SW 1271 (cell line): Measurements from ENCODE around the gene ARID5B.
A peak's percentile ranks its signal among the peaks of the same experiment; 100 is the strongest.

Experiments
- DNase-seq, 2 experiments: peaks; one replicate each; lab custom pipeline; 2025; lab: John Stamatoyannopoulos, UW

The ARID5B gene

DNA sequence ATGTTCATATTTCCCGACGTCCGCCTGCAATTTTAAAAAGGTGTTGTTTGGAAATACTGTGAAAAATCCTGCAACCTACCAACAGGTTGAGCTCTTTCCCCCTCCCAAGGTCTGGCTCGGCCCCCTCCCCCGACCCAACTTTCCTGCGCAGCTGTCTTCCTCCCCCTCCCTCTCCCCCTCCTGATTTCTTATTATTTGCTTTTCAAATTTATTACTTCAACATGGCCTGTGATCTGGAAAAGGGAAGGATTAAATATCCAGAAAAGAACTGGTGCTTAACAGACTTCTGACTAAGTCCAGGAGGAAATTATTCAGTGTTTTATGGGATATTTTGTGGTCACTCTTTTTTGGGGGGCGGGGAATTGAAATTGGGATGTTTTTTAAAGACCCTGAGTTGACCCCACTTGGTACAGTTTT lies 2.4 kb downstream of the ARID5B start:
- no peak for DNase-seq

DNA sequence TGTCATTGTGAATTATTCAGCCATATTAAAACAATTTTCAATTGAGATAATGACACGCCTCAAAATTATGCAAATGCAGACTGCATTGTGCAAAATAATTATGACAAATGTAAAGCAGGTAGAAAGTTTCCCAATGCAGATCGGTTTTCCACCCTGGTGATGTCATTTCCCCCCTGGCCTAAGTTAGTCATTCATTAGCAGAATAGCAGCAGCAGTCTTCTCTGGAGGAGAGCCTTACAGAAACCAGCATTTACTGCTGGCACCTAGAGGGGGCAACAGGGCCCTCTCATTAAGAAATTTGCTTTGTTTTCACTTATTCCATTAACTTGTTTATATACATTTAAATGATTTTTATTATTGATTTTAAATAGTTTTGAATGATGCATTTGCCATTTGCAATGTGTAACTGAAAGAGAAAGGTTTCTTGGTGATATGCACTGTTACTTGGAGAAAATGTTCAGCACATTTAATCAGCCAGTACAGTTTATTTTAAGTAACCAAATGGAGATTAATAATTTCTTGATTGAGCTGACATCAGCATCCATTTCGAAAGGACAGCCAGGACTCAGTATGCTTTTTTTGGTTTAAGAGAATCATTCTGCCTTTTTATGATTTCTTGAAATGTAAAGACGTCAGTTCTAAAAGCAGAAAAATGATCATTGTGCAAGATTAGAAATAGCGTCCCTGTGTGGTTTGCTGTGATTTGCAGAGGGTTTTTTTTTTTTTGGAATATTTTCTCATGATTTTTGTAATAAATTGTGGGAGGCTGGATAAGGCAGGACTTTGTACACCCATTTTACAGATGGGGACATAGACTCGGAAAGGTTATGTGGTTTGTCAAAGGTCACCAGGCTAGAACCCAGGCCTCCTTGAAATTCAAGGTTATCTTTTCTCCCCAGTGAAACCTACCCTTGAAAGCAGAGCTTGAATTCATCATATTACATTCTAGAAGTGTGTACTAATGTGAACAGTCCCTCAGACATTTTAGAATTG lies 3.5 kb downstream of the ARID5B start:
- DNase-seq, result peak in 1 of 2 experiments; percentile 55

DNA sequence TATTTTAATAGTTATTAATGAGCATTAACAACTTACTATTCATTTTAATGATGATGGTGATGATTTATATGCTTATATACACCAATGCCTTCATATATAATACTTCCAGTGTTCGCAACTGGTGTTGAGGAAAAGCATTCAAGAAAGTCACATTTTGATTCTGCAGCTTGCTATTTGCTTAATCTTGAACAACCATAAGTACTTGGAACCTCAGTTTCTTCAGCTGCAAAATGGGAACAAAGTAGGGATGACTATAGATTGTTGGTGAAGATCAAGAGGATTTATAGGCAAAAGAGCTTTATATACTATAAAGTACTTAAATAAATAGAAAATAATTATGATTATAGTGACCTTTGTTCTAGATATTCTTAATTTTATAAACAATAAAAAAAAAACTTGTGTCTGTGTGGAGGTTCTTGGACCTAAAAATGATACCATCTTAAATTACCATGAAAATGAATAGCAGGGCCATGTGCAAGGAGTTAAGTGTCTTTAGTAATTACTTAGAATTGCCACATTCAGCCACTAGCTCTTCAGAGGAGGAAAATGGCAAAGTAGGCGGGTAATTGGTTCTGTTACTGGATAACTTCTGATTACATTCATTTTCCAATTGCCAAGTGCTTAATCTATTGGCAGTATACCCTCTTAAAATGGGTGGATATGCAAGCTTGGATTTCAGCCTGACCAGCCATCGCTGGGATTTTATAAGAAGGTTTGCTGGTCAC lies 4.5 kb downstream of the ARID5B start:
- no peak for DNase-seq

DNA sequence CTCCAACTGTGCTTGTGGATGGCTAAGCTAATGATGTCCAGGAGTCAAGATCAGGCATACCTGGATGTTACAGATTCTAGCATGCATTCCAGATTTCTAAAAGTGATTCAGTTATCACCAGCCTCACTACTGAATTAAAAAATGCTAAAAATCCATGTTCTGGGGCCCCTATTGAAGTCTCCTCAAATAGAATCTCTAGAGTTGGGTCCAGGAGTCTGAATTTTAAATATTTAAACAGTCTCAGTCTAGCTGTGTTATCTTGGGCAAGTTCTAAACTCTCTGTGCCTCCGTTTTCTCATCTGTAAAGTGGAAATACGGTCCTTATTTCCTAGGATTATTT lies 5.0 kb downstream of the ARID5B start:
- DNase-seq, result no peak

DNA sequence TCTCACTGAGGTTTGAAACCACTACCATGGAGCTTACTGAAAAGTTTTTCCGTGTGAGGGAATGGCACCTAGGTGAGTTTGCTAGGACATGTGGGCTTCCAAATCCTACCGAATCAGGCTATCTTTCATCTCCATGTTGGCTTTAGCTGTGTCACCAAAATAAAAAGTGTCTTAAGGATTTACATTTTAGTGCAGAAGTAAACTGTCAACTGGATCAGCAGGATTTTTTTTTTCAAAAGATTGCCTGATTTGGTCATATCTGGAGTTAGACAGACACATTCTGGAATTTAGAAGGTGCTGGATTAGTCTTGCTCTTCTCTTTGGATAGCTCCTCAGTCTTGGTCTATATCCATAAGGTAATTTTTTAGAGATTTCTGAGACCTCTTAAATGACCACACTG lies 5.5 kb downstream of the ARID5B start:
- DNase-seq, result no peak

DNA sequence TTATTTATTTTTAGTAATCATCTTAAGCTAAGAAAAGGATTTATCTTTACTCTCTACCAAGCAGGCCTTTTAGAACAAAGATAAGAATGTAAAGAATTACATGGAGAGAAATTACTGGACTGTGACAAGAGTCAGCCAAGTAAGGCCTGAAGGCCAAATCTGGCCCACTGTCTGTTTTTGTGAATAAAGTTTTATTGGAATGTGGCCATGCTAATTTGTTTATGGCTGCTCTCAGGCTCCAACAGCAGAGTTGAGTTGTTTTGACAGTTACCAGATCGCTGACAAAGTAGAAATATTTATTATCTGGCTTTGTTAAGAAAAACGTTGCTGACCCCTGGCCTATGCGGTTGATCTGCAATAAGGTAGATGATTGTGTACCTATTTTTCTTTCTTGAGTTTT lies 6.1 kb downstream of the ARID5B start:
- DNase-seq, result no peak

DNA sequence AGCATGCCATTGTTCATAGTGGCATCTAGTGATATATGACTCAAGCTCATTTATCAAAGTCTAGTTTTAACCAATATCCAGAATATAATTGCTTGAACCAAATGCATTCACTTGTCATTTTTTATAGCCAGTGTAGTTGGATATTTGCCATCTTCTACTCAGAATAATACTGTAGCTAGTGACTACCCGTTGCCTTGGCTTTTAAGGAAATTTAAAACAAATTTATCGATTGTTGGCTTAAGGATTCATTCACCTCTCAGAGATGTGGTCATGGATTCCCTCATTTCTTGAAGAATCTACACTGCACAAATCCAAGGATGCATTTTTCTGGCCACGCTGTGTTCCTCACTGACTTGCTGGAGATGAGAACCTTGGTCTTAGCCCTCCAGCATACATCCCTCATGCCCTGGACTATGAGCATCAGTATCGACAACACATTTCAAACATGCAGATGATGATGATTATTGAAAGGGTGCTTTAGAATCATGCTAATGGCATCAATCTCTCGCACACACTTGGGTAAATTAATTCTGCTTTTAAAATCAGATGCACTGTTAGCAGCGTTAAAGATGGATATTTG lies 8.8 kb downstream of the ARID5B start:
- DNase-seq, result no peak

DNA sequence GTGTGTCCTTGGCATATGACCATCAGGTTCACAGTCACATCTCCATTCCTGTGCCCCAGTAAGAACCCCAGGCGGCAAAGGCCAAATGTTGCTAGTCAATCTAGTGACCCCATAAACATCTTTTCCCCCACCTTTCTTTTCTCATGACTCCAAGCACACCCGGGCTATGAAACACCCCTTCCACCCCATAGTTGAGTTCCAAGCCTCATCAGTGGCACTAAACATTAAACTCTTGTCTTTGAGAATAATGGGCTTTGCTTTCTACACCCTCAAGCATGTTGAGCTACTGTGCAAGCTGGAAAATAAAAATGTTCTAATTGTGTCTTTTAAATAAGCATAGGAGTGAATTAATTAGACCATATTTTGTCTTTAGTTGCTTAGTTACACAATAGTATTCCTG lies 9.4 kb downstream of the ARID5B start:
- no peak for DNase-seq

DNA sequence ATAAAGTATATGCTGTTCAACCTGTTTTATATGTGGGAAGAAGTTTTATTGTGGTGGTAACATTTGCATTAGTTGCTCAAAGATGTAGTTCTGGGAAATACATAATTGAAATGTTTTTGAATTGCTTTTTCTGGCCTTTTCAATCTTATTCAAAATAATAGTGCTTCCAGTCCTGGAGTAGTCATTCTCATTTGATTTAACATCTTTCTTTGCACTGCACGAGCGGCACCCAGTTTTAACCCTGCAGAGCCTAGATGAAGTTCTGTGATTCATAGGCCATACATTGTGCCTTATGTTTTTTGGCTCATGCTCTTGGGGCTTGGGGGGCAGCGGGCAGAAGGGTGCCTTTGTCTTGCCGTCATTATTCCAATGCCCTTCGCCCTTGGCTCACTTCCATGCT lies 9.9 kb downstream of the ARID5B start:
- DNase-seq, result no peak

DNA sequence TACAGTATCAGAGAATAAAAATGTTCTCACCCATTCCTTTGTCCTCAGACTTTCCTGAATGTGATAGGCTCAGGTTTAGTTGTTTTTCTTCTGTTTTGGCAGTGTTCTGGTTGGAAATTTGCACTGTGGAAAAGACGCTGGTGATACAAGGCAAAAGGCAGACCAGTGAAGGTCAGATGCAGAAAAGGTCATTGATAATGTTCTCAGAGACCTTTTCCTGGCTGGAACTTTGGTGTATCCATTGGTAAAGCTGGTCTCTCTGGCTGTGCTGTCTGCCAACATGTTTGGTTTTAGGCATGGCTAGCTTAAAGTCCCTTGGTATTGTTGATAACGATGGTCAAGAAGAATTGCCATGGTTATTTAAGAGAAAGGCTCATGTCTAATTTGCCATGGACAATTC lies 11.5 kb downstream of the ARID5B start:
- DNase-seq, result no peak

DNA sequence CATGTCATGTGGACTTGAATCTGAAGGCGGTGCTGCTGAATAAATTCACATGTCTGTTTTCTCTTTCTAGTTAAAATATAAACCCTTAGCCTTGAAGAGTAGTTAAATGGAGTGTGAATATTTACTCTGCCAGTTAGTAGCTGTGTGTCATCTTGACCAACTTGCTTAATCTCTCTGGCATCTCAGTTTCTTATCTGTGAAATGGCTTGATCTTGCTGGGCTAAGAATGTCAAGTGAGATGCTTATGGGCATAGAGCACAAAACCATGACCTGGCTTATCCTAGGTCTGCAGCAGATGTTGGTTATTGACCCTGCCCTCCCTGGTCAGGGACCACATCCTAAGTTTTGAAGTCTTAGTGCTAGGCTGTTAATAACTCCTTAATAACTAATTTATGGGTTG lies 16.6 kb downstream of the ARID5B start:
- no peak for DNase-seq

DNA sequence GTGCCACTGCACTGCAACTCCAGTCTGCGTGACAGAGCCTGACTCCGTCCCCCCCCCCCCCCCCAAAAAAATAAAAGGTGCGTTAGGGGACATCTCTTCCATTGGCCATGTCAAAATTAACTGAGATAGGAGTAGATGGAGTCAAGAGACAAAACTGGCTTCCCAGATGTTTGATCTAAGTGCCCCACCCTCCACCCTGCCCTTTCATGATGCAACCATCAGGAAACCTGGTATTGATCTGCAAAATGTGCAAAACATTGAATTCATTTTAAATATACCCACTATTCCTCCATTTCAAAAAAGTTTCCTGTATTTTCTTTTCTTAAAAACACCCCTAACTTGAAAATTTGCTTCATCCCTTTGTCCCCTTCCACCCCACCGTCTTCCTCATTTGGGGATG lies 17.5 kb downstream of the ARID5B start:
- DNase-seq, result no peak

DNA sequence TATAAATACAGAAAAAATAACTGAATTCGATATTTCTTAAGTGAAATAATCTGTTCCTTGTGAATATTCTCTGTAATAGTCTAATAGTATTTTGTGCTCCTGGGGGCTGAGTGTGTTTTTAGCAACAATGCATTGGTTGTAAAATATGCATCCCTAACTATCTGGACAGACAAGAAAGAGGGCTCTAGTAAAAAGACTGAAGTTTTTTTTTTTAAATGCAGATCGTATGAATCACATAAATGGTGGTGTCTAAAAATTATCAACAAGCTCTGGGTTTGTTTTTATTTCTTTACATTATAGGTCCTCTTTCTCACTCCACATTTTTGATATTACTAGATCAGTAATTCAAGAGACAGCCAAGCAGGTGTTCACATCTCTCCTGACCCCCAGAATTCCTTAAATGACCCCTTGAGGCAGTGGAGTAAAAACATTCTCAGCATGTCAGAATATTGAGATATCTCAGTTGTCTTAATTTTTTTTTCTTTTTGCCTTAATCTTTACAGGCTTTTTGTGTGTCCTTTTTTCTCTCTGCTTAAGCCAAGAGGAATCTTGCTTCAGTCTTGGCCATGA lies 18.2 kb downstream of the ARID5B start:
- DNase-seq, result no peak

DNA sequence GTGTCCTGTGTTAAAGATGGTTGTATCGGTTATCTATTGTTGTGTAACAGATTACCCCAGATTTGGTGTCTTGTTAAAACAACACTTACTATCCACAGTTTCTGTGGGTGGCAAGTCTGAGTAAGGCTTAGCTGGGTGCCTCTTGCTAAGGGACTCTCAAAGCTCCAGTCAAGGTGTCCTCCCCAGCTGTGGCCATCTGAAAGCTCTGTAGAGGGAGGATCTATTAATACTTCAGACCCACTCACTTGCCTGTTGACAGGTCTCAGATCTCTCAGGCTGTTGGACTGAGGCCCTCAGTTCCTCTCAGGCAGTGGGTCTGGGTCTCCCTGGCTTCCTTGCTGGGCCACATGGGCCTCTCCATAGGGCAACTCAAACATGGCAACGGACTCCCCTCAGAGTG lies 19.6 kb downstream of the ARID5B start:
- no peak for DNase-seq

DNA sequence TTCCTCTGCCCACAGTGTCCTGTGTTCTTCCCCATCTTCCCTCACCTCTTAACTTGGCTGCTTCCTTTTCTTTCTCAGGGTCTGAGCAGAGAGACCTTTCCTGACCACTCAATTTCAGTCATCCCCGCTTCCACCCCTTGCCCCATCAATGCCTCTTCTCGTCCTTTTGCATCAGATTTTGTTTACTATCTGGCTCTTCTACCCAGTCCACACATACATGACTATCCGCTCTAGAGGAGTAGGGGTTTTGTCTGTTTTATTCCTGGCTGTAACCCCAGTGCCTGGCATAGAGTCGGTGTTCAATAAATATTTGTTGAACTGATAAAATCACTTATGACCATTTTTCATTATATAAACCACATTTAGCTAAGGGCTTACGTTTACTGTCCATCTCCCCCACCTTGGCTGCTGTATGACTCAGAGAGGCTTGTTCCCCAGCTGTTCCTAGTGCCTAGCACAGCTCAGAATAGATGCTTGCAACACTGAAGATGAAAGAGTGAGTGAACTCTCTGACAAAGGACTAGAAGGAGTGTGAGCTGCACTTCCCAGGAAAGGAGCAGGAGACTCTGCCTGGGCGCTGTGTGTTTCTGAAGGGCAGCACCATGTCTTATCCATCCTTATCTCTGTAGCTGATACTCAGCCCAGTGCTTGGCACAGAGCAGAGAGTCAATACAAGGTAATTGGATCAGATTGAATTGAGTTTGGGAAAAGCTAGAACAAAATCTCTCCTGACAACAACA lies 21.9 kb downstream of the ARID5B start:
- DNase-seq, result no peak

DNA sequence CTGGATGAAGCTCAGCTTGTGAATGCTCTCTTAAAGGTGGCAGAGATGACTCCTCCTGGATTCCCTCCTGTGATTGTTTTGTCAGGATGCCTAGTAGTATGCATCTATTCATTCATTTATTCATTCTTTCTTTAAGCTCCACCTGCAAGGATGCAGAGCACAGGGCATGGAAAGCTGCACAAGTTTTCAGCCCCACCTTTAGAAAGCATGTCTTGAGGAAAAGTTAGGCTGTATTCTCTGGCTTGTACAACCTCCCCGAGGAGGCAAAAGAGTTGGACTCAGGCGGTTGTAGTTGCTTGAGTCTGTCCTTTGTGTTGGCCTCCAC lies 22.4 kb downstream of the ARID5B start:
- DNase-seq, result no peak

DNA sequence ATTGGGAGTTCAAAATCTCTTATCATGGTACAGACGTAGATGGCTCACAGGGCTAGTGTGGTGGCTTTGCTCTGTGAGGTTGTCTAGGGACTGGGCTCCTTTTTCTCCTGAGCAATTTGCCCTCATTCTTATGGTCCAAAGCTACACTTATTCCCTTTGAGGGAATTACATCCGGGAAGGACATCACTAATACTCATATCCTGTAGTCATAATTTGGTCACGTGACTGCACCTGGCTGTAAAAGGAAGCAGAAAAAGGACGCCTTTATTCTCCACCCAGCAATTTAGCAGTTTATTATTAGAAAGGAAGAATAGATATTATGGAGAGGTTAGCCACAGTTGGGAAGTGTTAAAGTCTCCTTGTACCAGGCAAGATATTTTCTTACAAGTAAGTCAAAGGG lies 28.1 kb downstream of the ARID5B start:
- DNase-seq, result no peak

DNA sequence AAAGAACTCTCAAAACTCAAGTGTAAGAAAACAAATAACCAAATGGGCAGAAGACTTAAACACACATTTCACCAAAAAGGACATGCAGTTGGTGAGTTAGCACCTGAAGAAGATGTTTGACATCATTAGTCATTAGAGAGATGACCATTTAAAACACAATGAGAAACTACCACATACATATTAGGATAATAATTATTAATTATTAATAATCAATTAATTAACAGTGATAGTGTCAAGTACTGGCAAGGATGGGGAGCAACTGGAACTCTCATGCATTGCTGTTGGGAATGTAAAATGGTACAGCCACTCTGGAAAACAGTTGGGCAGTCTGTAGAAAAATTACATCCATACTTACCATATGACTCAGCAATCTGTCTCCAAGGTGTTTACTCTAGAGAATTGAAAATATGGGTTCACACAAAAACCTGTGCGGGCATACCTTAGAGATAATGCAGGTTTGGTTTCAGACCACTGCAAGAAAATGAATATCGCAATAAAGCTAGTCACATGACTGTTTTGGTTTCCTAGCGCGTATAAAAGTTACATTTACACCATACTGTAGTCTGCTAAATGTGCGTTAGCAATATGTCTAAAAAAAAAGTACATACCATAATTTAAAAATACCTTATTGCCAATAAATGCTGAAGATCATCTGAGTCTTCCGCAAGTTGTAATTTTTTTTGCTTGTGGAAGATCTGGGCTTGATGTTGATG lies 30.3 kb downstream of the ARID5B start:
- peak in 1 of 2 experiments; percentile 7 for DNase-seq

DNA sequence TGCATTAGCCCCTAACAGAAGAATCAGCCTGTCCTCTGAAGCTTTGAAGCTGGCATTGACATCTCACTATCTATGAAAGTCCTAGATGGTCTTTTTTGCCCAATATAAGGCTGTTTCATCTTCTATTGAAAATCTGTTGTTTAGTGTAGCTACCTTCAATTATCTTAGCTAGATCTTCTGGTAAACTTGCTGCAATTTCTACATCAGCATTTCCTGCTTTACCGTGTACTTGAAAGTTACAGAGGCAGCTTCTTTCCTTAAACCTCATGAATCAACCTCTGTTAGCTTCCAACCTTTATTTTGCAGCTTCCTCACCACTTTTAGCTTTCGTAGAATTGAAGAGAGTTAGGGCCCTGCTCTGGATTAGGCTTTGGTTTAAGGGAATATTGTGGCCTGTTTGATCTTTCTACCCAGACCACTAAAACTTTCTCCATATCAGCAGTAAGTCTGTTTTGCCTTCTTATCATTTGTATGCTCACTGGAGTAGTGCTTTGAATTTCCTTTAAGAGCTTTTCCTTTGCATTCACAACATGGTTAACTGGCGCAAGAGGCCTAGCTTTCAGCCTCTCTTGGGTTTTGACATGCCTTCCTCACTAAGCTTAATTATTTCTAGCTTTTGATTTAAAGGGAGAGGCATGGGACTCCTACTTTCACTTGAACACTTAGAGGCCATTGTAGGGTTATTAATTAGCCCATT lies 32.5 kb downstream of the ARID5B start:
- no peak for DNase-seq

DNA sequence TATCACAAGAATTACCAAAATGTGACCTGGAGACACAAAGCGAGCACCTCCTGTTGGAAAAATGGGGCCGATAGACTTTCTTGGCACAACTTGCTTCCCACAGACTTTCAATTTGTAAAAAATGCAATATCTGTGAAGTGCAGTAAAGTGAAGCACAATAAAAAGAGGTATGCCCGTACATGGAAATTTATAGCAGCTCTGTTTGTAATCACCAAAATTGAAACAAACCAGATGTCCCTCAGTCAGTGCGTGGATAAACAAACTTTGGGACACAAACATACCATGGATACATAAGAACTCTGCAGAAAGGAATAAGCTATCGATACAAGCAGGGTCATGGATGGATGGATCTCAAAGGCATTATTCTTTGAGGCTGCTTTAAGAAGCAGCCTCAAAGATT lies 33.6 kb downstream of the ARID5B start:
- DNase-seq, result no peak

DNA sequence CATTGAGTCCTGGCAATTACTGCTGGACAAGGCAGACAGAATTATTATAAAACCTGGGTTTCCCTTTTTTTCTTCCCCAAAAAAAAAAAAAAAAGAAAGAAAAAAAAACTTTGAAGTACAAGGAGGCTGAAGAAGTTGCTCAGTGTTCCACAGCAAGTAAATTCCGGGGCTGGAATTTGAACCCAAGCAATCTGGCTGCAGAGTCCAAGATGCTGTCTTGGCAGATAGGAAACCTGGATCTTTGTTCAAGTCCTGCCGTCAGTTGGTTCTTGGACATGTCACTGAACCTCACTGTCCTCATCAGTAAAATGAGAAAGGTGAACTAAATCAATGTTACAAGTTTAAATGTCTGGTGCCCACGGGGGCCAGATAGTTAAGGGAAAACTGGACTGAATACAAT lies 35.3 kb downstream of the ARID5B start:
- DNase-seq, result no peak
